AG04450 (cell line): Measurements from ENCODE around the gene ABHD17B. TPM values are rescaled to one million over a fixed set of nuclear protein-coding genes. Genes with fewer than 3 reads are reported as not detected.

ENCODE experiments used
- CTCF ChIA-PET: fragments of 300-600, 350-600 bp; formaldehyde crosslinking; extraction: SDS; loops from one replicate; lab custom pipeline; 2022; ENCODE audit warnings: antibody characterized with exemption, inconsistent platforms; lab: Charles Lee
- POLR2A ChIA-PET: fragments of 350-600 bp; formaldehyde crosslinking; extraction: SDS; loops from one replicate; lab custom pipeline; 2021; ENCODE audit warnings: antibody characterized with exemption, inconsistent platforms; lab: Yijun Ruan, JAX
- DNase-seq: peaks from one replicate; pipeline ENCODE4 v3.0.0-alpha.2; 2011; ENCODE audit warnings: low read depth, low spot score
- H3K27ac ChIP-seq: one replicate; pipeline ENCODE4 v1.5.1; 2012; ENCODE audit warnings: low read depth, low read length, control low read depth
- H3K27me3 ChIP-seq: one replicate; pipeline ENCODE4 v1.6.0; 2012; ENCODE audit warnings: low read length; ENCODE audit not compliant: control insufficient read depth, insufficient read depth
- H3K4me3 ChIP-seq: 2 replicates; pipeline ENCODE4 v1.5.1; 2011; ENCODE audit warnings: mild to moderate bottlenecking, low read depth, low read length, control low read depth
- H3K9me3 ChIP-seq: 2 replicates; pipeline ENCODE4 v1.5.1; 2012; ENCODE audit warnings: low read length; ENCODE audit not compliant: control insufficient read depth, insufficient read depth
- polyA plus RNA-seq: library from polyadenylated mRNA; depleted of rRNA; stranded (reverse); fragments of >200 nt; gene quantifications from 2 replicates; pipeline ENCODE4 v1.2.3, GENCODE V29; 2011
- TF ChIP-seq, protein P1 (sequence below): IDR thresholded peaks from 2 replicates; pipeline ENCODE4 v1.5.1; 2011; ENCODE audit warnings: low read depth, low read length, control low read depth, inconsistent platforms

The ABHD17B gene
- polyA plus RNA-seq, 1 experiment = 15.3 TPM

DNA sequence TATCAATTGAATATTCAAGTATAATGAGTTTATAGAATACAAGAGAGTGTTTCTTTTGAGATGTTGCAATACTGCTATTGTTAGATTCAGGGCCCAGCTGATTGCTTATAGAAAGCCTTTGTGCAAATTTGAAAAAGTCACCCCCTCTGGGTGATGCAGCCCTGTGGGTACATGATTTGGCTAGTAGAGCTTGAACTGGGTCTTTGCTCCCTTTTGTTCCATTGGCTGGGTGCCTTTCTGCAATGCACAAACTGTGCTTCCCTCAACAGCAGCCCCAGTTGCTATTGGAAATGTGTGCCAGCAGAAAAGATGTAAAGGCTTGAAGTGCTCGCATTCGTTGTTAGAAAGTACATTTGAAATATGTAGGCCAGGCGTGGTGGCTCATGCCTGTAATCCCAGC is 80.8 kb downstream of the ABHD17B start:
- CTCF ChIA-PET = interaction anchor here (0.6 to 1.6 kb wide), 2 partner anchors 11 to 153 kb away, joined by 3 to 12 read pairs; no protein-coding TSS in a partner anchor
- no peak overlapping the region for H3K27ac ChIP-seq
- H3K27me3 ChIP-seq = peaks cover 7% of the 10 kb centered on the region
- POLR2A ChIA-PET = interaction anchor here (0.6 kb wide), 1 partner anchor 535 kb away, joined by 3 read pairs; the partner anchor contains the start of gene ZFAND5
- TF ChIP-seq, protein P1, sequence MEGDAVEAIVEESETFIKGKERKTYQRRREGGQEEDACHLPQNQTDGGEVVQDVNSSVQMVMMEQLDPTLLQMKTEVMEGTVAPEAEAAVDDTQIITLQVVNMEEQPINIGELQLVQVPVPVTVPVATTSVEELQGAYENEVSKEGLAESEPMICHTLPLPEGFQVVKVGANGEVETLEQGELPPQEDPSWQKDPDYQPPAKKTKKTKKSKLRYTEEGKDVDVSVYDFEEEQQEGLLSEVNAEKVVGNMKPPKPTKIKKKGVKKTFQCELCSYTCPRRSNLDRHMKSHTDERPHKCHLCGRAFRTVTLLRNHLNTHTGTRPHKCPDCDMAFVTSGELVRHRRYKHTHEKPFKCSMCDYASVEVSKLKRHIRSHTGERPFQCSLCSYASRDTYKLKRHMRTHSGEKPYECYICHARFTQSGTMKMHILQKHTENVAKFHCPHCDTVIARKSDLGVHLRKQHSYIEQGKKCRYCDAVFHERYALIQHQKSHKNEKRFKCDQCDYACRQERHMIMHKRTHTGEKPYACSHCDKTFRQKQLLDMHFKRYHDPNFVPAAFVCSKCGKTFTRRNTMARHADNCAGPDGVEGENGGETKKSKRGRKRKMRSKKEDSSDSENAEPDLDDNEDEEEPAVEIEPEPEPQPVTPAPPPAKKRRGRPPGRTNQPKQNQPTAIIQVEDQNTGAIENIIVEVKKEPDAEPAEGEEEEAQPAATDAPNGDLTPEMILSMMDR = no peak
- no peaks in the 10 kb centered on the region for H3K9me3 ChIP-seq
- DNase-seq = no peak
- H3K4me3 ChIP-seq = no peak overlapping the region

DNA sequence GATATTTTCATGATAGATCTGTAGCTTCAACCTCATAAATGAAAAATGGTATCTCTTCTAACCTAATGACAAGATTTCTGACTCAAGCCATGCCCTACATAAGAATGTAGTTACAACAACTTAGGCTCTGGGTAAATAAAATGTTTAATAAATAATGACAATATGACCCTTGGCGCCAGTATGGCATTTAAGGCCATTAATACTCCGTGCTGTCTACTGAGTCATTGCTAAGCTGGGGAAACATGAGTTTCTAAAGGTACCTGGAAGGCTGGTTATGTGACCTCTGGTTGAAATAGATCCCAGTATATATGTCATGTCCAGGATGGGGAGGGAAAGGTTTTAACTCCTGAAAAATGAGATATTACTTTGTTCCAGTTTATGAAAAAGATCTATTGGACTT is 84.7 kb downstream of the ABHD17B start:
- TF ChIP-seq, protein P1 = no peak
- Histone ChIP-seq H3K27me3 (peaks cover 7% of the 10 kb centered on the region), H3K27ac (no peak overlapping the region), H3K4me3 (no peak overlapping the region), H3K9me3 (no peaks in the 10 kb centered on the region)
- POLR2A ChIA-PET = no interaction called here
- no peak for DNase-seq
- CTCF ChIA-PET = interaction anchor here (1.2 to 1.8 kb wide), 3 partner anchors 199 to 221 kb away, joined by 3 to 6 read pairs (median 5); no protein-coding TSS in a partner anchor

DNA sequence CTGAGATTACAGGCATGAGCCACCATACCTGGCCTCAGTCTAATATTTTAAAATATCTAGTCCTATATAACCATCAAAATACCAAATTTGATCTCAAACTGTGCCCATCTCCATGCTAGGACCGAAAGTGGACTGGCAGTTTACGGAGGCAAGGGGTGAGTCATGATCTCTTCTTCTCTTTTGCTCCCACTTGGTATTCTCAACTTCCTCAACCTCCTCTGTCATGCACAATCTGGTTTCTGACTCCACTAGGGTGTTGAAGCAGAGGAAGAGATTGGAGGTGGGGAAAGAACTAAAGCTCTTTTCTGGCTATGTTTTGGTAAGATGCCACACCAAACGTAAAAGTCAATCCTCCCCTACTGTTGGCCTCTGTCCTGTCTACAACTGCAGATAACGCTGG is 86.7 kb downstream of the ABHD17B start:
- no peak for DNase-seq
- ChIA-PET CTCF (interaction anchor here (1.5 to 1.6 kb wide), 2 partner anchors 17 to 200 kb away, joined by 3 to 5 read pairs; no protein-coding TSS in a partner anchor), POLR2A (interaction anchor here (0.7 kb wide), 1 partner anchor 55 kb away, joined by 7 read pairs; no protein-coding TSS in a partner anchor)
- Histone ChIP-seq H3K27ac (no peak overlapping the region), H3K27me3 (peaks cover 3% of the 10 kb centered on the region), H3K9me3 (no peaks in the 10 kb centered on the region), H3K4me3 (no peak overlapping the region)
- TF ChIP-seq, protein P1 = no peak

DNA sequence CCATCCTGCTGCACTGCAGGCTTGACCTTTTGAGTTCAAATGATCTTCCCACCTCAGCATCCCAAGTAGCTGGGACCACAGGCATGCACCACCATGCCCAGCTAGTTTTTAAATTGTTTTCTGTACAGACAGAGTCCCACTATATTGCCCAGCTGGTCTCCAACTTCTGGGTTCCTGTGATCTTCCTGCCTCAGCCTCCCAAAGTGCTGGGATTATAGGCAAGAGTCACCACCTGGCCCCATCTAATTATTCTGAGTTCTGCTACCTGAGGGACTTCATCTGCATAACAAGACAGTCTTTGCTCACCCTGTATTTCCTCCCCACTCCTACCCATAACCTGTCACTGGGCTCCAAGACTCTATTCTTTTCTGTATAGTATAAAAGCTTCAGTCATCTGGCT is 88.1 kb downstream of the ABHD17B start:
- no peaks in the 10 kb centered on the region for H3K27me3 ChIP-seq
- H3K4me3 ChIP-seq = no peak overlapping the region
- no peak overlapping the region for H3K27ac ChIP-seq
- TF ChIP-seq, protein P1 = no peak
- DNase-seq = no peak
- ChIA-PET CTCF (interaction anchor here (1.5 kb wide), 1 partner anchor 202 kb away, joined by 5 read pairs; no protein-coding TSS in a partner anchor), POLR2A (no interaction called here)
- no peaks in the 10 kb centered on the region for H3K9me3 ChIP-seq

DNA sequence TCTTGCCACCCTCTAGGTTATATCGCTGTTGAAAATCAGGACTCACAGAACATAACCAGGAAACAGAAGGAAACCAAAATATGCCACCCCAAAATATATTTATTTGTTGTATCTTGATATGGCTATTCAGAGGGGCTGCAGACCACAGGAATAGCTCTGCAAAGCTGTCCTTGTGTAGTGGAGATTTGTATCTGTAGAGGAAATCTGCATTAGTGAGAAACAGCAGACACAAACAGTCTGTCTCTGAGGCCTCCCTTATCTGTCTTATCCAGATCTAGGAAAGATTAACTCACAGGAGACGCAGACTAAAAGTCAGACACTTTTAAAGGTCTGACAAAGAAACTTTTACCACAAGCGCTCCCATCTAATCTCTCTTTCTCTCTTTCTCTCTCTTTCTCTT is 88.5 kb downstream of the ABHD17B start:
- Histone ChIP-seq H3K27me3 (peaks cover under 1% of the 10 kb centered on the region), H3K27ac (no peak overlapping the region), H3K9me3 (no peaks in the 10 kb centered on the region), H3K4me3 (no peak overlapping the region)
- POLR2A ChIA-PET = no interaction called here
- no peak for DNase-seq
- TF ChIP-seq, protein P1 = no peak
- CTCF ChIA-PET = interaction anchor here (1.5 kb wide), 1 partner anchor 202 kb away, joined by 5 read pairs; no protein-coding TSS in a partner anchor
